Stimulated activated CD8-positive, alpha-beta memory T cell treated with anti-CD3 and anti-CD28 coated beads, Interleukin-7, amount 100 ng/mL, for 1 hour (primary cell): Measurements from ENCODE around the gene IL12A.

Source experiments
- DNase-seq, 2 donors: peaks; one replicate each; pipeline ENCODE4 v3.0.0-alpha.2; 2020; ENCODE audit warnings: low read depth in 2 of 2

Gene IL12A

GRCh38 chr3:159989973-159990846 lies 1.6 kb downstream of the IL12A start:
- no peak for DNase-seq

- DNase-seq = no peak
These were observed 3.0 kb downstream of the IL12A start for GRCh38 chr3:159991591-159991990.

- DNase-seq = no peak
These were observed 4.0 kb downstream of the IL12A start for GRCh38 chr3:159992589-159992988.

GRCh38 chr3:159994182-159994581 lies 5.5 kb downstream of the IL12A start:
- DNase-seq = no peak

GRCh38 chr3:159995091-159995490 lies 6.5 kb downstream of the IL12A start:
- no peak for DNase-seq

- DNase-seq = no peak
These were observed 7.4 kb downstream of the IL12A start for GRCh38 chr3:159996018-159996417.

GRCh38 chr3:159996959-159997358 lies 8.3 kb downstream of the IL12A start:
- no peak for DNase-seq

GRCh38 chr3:160001148-160001760 lies 12.6 kb downstream of the IL12A start:
- no peak for DNase-seq

- DNase-seq = no peak
These were observed 13.4 kb downstream of the IL12A start for GRCh38 chr3:160001850-160002623.

- DNase-seq = no peak
These were observed 15.0 kb downstream of the IL12A start for GRCh38 chr3:160003520-160004128.

GRCh38 chr3:160005004-160005403 lies 16.4 kb downstream of the IL12A start:
- DNase-seq = no peak

- no peak for DNase-seq
These were observed 17.9 kb downstream of the IL12A start for GRCh38 chr3:160006282-160007163.

GRCh38 chr3:160008961-160009360 lies 20.3 kb downstream of the IL12A start:
- DNase-seq = no peak

GRCh38 chr3:160009525-160009924 lies 20.9 kb downstream of the IL12A start:
- no peak for DNase-seq

GRCh38 chr3:160010578-160010977 lies 21.9 kb downstream of the IL12A start:
- no peak for DNase-seq

GRCh38 chr3:160012108-160012507 lies 23.5 kb downstream of the IL12A start:
- no peak for DNase-seq

- no peak for DNase-seq
These were observed 28.3 kb downstream of the IL12A start for GRCh38 chr3:160016972-160017371.

- DNase-seq = no peak
These were observed 30.3 kb downstream of the IL12A start for GRCh38 chr3:160018959-160019358.

GRCh38 chr3:160020057-160020711 lies 31.5 kb downstream of the IL12A start:
- no peak for DNase-seq

GRCh38 chr3:160022068-160022467 lies 33.4 kb downstream of the IL12A start:
- DNase-seq = no peak

GRCh38 chr3:160023476-160023875 lies 34.8 kb downstream of the IL12A start:
- DNase-seq = no peak
